Hematopoietic multipotent progenitor cell (in vitro differentiated cells): Measurements from ENCODE around the gene SERPINB5. TPM values are rescaled to one million over a fixed set of nuclear protein-coding genes. Genes with fewer than 3 reads are reported as not detected.
"Not testable (repeated sequence)": the region's sequence is repeated elsewhere in the genome, so short reads cannot be mapped to it uniquely, and the experiment has no call there.

Experiments
- DNase-seq, 3 donors: peaks; one replicate each; pipeline ENCODE4 v3.0.0-alpha.2; 2011 to 2015; ENCODE audit warnings: low read depth in 2 of 3, low spot score in 2 of 3
- total RNA-seq: library from RNA; depleted of rRNA; stranded (reverse); fragments of >200 nt; gene quantifications from one replicate; pipeline ENCODE4 v1.2.3, GENCODE V29; 2012

The SERPINB5 gene
- not detected for total RNA-seq

GRCh38 chr18:63476668-63477067 is at the start of gene SERPINB5:
TSS of gene SERPINB5 (plus strand) at chr18:63476958. CDS start at chr18:63484429, 7,471 bp downstream.
- DNase-seq, result no peak

- DNase-seq, result no peak
Observed at GRCh38 chr18:63427558-63427957, 49.2 kb upstream of the SERPINB5 start.

GRCh38 chr18:63430526-63430925 is 46.2 kb upstream of the SERPINB5 start:
- no peak for DNase-seq

GRCh38 chr18:63431180-63431579 is 45.6 kb upstream of the SERPINB5 start:
- no peak for DNase-seq

GRCh38 chr18:63433334-63433866 is 43.4 kb upstream of the SERPINB5 start:
- no peak for DNase-seq

- no peak for DNase-seq
Observed at GRCh38 chr18:63438181-63438580, 38.6 kb upstream of the SERPINB5 start.

GRCh38 chr18:63439334-63439733 is 37.4 kb upstream of the SERPINB5 start:
- DNase-seq, result peak in 2 of 3 donors; percentile 53 to 75

GRCh38 chr18:63440219-63440618 is 36.5 kb upstream of the SERPINB5 start:
- DNase-seq, result no peak

- DNase-seq, result no peak
Observed at GRCh38 chr18:63440881-63441280, 35.9 kb upstream of the SERPINB5 start.

- DNase-seq, result no peak
Observed at GRCh38 chr18:63443829-63444228, 32.9 kb upstream of the SERPINB5 start.

- peak in 2 of 3 donors; percentile 42 to 80 for DNase-seq
Observed at GRCh38 chr18:63444580-63444979, 32.2 kb upstream of the SERPINB5 start.

GRCh38 chr18:63445037-63445436 is 31.7 kb upstream of the SERPINB5 start:
- no peak for DNase-seq

GRCh38 chr18:63446266-63446665 is 30.5 kb upstream of the SERPINB5 start:
- DNase-seq, result no peak

- no peak for DNase-seq
Observed at GRCh38 chr18:63447066-63447465, 29.7 kb upstream of the SERPINB5 start.

- no peak for DNase-seq
Observed at GRCh38 chr18:63449426-63449825, 27.3 kb upstream of the SERPINB5 start.

- peak in 1 of 3 donors; percentile 54 for DNase-seq
Observed at GRCh38 chr18:63451799-63452660, 24.7 kb upstream of the SERPINB5 start.

- not testable (repeated sequence) for DNase-seq
Observed at GRCh38 chr18:63452751-63453150, 24.0 kb upstream of the SERPINB5 start.

- DNase-seq, result no peak
Observed at GRCh38 chr18:63454497-63454896, 22.3 kb upstream of the SERPINB5 start.

GRCh38 chr18:63457977-63458376 is 18.8 kb upstream of the SERPINB5 start:
- no peak for DNase-seq

GRCh38 chr18:63460414-63460813 is 16.3 kb upstream of the SERPINB5 start:
- DNase-seq, result no peak

- DNase-seq, result no peak
Observed at GRCh38 chr18:63464434-63464833, 12.3 kb upstream of the SERPINB5 start.

GRCh38 chr18:63465059-63465458 is 11.7 kb upstream of the SERPINB5 start:
- DNase-seq, result no peak
